Measurements from ENCODE around the gene HDAC6. TPM values are rescaled to one million over a fixed set of nuclear protein-coding genes. Genes with fewer than 3 reads are reported as not detected.
A peak's percentile ranks its signal among the peaks of the same experiment; 100 is the strongest.

Gene HDAC6
- total RNA-seq, 4 donors from 2014 or later, result 55.3 to 90.2 (median 67.9) TPM

DNA sequence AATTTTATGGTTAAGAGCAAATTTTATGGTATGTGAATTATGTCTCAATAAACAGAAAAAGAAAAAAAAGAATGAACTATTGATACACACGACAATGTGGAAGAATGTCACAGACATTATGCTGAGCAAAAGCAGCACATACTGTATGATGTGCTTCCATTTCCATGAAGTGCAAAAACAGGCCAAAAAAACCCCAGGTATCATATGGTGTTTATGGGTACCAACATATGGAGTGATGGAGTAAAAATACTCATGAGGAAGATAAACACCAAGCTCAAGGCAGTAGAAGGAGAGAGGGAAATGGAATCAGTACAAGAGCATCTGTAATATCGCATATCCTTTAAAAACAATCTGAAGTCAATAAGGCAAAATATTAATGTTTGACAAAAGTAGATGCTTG is 19.7 kb upstream of the HDAC6 start:
- TF ChIP-seq POLR2A (IDR thresholded peaks at IDR 0.05), result no peak
- TF ChIP-seq, protein P1, sequence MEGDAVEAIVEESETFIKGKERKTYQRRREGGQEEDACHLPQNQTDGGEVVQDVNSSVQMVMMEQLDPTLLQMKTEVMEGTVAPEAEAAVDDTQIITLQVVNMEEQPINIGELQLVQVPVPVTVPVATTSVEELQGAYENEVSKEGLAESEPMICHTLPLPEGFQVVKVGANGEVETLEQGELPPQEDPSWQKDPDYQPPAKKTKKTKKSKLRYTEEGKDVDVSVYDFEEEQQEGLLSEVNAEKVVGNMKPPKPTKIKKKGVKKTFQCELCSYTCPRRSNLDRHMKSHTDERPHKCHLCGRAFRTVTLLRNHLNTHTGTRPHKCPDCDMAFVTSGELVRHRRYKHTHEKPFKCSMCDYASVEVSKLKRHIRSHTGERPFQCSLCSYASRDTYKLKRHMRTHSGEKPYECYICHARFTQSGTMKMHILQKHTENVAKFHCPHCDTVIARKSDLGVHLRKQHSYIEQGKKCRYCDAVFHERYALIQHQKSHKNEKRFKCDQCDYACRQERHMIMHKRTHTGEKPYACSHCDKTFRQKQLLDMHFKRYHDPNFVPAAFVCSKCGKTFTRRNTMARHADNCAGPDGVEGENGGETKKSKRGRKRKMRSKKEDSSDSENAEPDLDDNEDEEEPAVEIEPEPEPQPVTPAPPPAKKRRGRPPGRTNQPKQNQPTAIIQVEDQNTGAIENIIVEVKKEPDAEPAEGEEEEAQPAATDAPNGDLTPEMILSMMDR (IDR thresholded peaks at IDR 0.05), result no peak
- 68 to 73% methylated on average over 2 of the region's 2 CpGs for WGBS, 2 donors
- intact Hi-C loops (cut with DNase I; ENCODE audit: low total_unique reads), result no loop called here
- H3K4me3 ChIP-seq (ENCODE audit: low read depth, poor library complexity, severe bottlenecking), result no peak overlapping the region
- DNase-seq (ENCODE audit: low spot score in 2 of 2), result no peak

DNA sequence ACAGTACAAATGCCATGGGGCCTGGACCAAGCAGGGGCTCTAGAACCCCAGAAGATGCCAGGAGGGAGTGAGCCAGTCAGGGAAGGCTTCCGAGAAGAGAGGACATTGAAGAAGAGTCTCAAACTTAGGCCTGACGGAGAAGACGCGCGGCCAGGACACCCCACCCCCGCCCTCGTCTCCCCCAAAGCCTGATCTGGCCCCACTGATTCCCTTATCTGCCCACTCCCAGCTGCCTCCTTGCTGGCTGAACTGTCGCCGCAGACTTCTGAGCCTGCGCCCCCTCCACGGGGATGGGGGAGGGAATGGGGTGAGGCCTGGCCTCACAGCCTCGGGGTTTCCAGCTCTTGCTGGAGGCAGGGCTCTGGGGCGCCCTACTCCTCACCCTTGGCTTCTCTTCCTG is 19.1 kb upstream of the HDAC6 start:
- TF ChIP-seq POLR2A (IDR thresholded peaks at IDR 0.05), result no peak
- TF ChIP-seq, protein P1 (IDR thresholded peaks at IDR 0.05), result no peak
- 77 to 85% methylated on average over 9 to 13 of the region's 13 CpGs for WGBS, 2 donors
- H3K4me3 ChIP-seq (ENCODE audit: low read depth, poor library complexity, severe bottlenecking), result no peak overlapping the region
- no peak for DNase-seq (ENCODE audit: low spot score in 2 of 2)
- intact Hi-C loops (cut with DNase I; ENCODE audit: low total_unique reads), result no loop called here

DNA sequence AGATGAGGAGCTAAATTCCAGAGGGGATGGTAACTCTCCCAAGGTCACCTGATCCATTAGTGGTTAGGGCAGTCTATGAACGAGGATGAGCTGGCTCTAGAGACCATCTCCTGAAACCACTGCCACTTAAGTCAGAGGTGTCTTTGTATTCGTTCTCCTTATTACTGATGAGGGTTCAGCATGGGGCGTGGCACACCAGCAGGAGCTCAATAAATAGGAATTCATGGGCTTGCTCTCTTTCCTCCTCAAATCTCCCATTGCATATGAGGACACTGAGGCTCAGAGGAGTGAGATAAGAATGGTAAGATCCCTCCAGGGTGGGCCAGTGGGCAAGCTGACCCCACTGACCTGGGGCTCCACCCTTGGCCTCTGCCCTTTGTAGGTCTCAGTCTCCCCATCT is 17.1 kb upstream of the HDAC6 start:
- H3K4me3 ChIP-seq (ENCODE audit: low read depth, poor library complexity, severe bottlenecking), result no peak overlapping the region
- intact Hi-C loops (cut with DNase I; ENCODE audit: low total_unique reads), result no loop called here
- peak in 1 of 2 donors; percentile 17 for DNase-seq (ENCODE audit: low spot score in 2 of 2)
- WGBS, 2 donors, result 64 to 72% methylated on average over 3 of the region's 3 CpGs
- TF ChIP-seq, protein P1 (IDR thresholded peaks at IDR 0.05), result no peak
- no peak for TF ChIP-seq POLR2A (IDR thresholded peaks at IDR 0.05)

DNA sequence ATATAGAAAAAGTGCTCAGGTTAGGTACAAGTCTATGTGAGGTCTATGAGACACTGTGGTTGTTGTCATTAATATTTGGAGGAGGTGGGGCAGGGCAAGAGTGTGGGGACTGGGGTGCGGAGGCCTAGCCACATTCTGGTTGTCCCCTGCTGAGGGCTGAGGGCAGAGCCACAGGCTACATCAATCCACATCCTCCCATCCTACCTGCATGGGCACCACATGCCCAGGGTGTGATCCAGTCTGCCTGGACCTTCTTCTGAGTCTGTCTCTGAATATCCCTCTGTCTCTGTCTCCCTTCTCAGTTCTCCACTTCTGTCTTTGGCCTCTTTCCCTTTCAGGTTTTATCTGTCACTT is 16.7 kb upstream of the HDAC6 start:
- DNase-seq (ENCODE audit: low spot score in 2 of 2), result peak in 1 of 2 donors; percentile 66
- intact Hi-C loops (cut with DNase I; ENCODE audit: low total_unique reads), result no loop called here
- H3K4me3 ChIP-seq (ENCODE audit: low read depth, poor library complexity, severe bottlenecking), result no peak overlapping the region
- 79 to 83% methylated on average over 1 of the region's 1 CpG for WGBS, 2 donors
- no peak for TF ChIP-seq POLR2A (IDR thresholded peaks at IDR 0.05)
- TF ChIP-seq, protein P1 (IDR thresholded peaks at IDR 0.05), result no peak

DNA sequence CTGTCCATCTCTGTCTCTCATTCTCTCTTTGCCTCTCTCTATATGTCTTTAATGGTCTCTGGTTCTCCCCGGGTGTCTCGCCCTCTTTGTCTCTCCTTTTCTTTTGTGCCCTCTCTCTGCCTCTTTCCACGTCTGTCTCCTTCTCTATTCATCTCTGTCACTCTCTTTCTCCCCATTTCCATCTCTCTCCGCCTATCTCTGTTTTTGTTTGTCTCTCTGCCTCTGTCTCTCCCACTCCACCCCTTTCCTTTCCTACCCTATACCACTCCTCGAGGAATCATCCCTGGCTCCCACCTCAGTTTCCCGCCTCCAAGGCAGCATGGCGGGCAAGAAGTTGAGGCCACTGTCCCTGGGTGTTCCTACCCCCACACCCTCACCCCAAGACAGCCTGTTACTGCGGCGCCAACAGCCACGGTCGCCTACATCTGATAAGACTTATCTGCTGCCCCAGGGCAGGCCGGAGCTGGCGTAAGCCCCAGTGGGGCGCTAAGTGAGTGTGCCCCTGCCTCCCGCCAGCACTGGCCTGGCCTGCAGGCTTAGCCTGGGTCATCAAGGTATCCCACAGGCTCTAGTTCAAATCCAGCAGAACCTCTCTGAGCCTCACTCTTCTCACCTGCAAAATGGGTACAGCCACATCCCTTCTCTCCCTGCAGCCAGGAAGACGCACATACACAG is 16.2 kb upstream of the HDAC6 start:
- H3K4me3 ChIP-seq (ENCODE audit: low read depth, poor library complexity, severe bottlenecking), result no peak overlapping the region
- intact Hi-C loops (cut with DNase I; ENCODE audit: low total_unique reads), result no loop called here
- DNase-seq (ENCODE audit: low spot score in 2 of 2), result peak in 1 of 2 donors; percentile 65
- WGBS, 2 donors, result 74 to 80% methylated on average over 16 of the region's 16 CpGs
- TF ChIP-seq, protein P1 (IDR thresholded peaks at IDR 0.05), result no peak
- no peak for TF ChIP-seq POLR2A (IDR thresholded peaks at IDR 0.05)

DNA sequence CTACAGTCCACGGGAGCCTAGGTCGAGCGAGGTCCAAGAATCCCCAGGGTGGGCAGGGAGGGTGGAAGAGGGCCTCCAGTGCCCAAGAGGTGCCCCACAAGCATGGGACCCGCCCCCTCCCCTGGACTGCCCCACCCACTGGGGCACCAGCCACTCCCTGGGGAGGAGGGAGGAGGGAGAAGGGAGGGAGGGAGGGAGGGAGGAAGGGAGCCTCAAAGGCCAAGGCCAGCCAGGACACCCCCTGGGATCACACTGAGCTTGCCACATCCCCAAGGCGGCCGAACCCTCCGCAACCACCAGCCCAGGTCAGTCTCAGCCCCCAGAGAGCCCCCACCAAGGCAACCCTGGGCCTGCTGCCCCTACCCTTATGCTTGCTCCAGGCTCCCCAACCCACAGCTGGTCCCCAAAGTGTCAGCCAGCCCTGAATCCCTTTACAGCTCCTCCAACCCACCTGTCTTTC is 15.5 kb upstream of the HDAC6 start, which contains the start of gene GATA1:
Gene GATA1, plus strand, starts transcription at position 250 of the 460 bp plus-strand sequence. CDS start 4,520 bp downstream, outside the sequence.
- peak in 1 of 2 donors; percentile 79 for DNase-seq (ENCODE audit: low spot score in 2 of 2)
- intact Hi-C loops (cut with DNase I; ENCODE audit: low total_unique reads), result no loop called here
- no peak within 1 kb of the TSS for H3K4me3 ChIP-seq (ENCODE audit: low read depth, poor library complexity, severe bottlenecking)
- WGBS, 2 donors, result 70 to 100% methylated on average over 1 to 7 of the region's 7 CpGs
- TF ChIP-seq POLR2A (IDR thresholded peaks at IDR 0.05), result no peak
- TF ChIP-seq, protein P1 (IDR thresholded peaks at IDR 0.05), result no peak

Data from lower leg skin (tissue), 4 donors.